RWPE1 (cell line): ENCODE measurements around the gene C5orf46.

Source experiments
- CTCF ChIA-PET: fragments of 350-600 bp; sonication (Branson Sonifier 250); formaldehyde crosslinking; extraction: SDS; loops from one replicate; lab custom pipeline; 2021; lab: Yijun Ruan, JAX
- POLR2A ChIA-PET: fragments of 400-600 bp; formaldehyde crosslinking; extraction: SDS; loops from one replicate; lab custom pipeline; 2020; ENCODE audit warnings: antibody characterized with exemption; ENCODE audit not compliant: low non-redundant PET; lab: Yijun Ruan, JAX
- DNase-seq: peaks from one replicate; pipeline ENCODE4 v3.0.0; 2012; ENCODE audit warnings: low spot score
- H3K27ac ChIP-seq: fragments of 450-650 bp; 2 replicates; pipeline ENCODE4 v1.5.1; 2017
- CTCF ChIP-seq: fragments of 450-650 bp; conservative IDR thresholded peaks from 2 replicates; pipeline ENCODE4 v1.5.1; 2017; ENCODE audit warnings: low read depth, mild to moderate bottlenecking

The C5orf46 gene

DNA sequence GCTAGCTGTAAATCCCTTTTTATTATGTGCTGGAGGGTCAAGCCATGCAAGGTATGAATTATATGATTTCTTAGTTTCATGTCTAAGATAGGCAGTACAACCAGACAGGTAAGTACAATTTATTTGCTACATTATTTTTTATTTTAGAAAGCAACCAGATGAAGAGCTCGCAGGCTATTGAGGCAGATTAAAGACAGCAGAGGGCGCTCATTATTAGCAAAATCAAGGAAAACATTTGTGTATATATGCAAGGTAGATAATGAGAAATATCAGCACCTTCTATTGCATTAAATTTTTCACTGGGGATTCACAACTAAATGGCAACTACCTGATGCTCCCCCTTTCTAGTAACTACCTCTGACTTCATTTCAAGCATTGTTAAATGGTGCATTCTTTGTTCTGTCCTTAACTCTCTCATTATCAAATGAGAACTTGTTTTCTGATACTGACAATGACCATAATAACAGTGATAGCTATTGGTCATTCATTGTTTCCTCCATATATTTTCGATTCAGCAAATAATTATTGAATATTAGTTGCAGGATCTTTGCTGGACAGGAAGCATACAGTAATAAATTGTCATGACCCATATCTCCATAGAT, 19.2 kb downstream of the C5orf46 start:
- ChIA-PET POLR2A (no interaction called here), CTCF (interaction anchor here (0.5 to 4.9 kb wide), 10 partner anchors 23 to 241 kb away, joined by 3 to 49 read pairs (median 4); no protein-coding TSS in a partner anchor)
- peak; percentile 72 for TF ChIP-seq CTCF
- no peak overlapping the region for H3K27ac ChIP-seq
- peak; percentile 55 for DNase-seq

- no peak for DNase-seq
- CTCF ChIA-PET: interaction anchor here (0.6 to 1.6 kb wide), 5 partner anchors 49 to 1195 kb away, joined by 3 to 5 read pairs (median 4); no protein-coding TSS in a partner anchor
- POLR2A ChIA-PET: no interaction called here
Measured at GRCh38 chr5:147882586-147883313, 23.6 kb downstream of the C5orf46 start.

GRCh38 chr5:147880487-147880886, 25.9 kb downstream of the C5orf46 start:
- no peak overlapping the region for H3K27ac ChIP-seq
- ChIA-PET POLR2A (no interaction called here), CTCF (interaction anchor here (0.6 kb wide), 2 partner anchors 54 to 1062 kb away, joined by 3 read pairs; no protein-coding TSS in a partner anchor)
- no peak for DNase-seq
- TF ChIP-seq CTCF: no peak

More at GRCh38 chr5:147882586-147883313, 23.6 kb downstream of the C5orf46 start:
- no peak overlapping the region for H3K27ac ChIP-seq
- no peak for TF ChIP-seq CTCF

DNA sequence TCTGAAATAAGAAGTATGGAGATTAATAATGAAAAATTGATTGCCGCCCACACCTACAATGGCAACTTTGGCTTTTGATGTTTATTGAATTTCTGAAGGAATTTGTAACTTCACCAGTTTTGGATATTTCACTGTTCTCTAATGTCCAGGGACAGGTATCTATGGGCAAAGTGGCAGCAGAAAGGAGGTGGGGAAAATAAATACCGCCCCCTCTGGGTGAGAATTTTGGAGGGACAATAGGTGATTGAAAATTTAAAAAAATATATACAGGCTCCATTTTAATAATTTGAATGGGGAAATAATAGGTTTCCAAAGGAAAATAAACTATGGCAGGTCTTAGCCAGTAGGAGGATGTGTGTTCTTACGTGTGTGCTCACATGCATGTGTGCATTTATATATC, 26.6 kb downstream of the C5orf46 start:
- TF ChIP-seq CTCF: no peak
- H3K27ac ChIP-seq: no peak overlapping the region
- DNase-seq: no peak
- CTCF ChIA-PET: interaction anchor here (0.6 to 1.0 kb wide), 3 partner anchors 55 to 742 kb away, joined by 3 read pairs; no protein-coding TSS in a partner anchor
- POLR2A ChIA-PET: no interaction called here

DNA sequence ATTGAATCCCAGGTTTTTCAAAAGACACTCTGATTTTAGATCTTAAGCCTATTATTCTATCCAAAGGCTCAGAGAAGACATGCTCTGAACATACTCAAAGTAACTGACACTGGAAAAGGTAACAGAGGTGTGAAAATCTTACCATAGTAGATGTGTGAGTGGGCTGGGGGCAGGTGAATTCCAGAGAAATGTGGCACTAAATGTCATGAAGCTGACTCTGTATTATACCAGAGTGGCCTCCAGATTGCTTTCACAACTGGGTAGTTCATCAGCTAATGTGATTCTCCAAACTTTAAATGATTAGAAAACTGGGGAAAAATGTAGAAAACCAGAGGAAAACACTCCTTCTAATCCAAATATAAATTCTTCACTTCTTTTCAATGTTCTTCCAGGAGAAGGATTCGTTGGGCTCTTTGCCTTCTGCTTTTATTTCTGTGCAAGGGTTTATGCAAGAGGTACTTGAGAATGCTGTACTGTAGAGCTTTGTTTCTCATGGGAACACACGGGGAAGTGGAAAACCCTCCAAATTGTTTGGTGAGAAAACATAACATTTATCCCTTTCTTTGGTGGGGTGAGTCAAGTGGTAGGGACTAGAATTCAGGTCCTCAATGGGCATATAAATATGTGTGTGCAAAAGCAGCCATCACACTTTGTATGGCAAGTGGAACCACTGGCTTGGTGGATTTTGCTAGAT, 28.1 kb downstream of the C5orf46 start, which contains the start of gene SCGB3A2:
Gene SCGB3A2 (plus strand): TSS at position 646 of the 694 bp plus-strand sequence. CDS start 93 bp downstream, outside the sequence.
- DNase-seq: no peak
- CTCF ChIA-PET: no interaction called here
- H3K27ac ChIP-seq: no peak within 1 kb of the TSS
- POLR2A ChIA-PET: no interaction called here
- no peak for TF ChIP-seq CTCF

- no peak for DNase-seq
- H3K27ac ChIP-seq: no peak overlapping the region
- TF ChIP-seq CTCF: no peak
- ChIA-PET POLR2A (no interaction called here), CTCF (no interaction called here)
Measured at GRCh38 chr5:147876626-147877025, 29.7 kb downstream of the C5orf46 start.
